CD8-positive, alpha-beta memory T cell (primary cell): ENCODE data around the gene MYO1C. TPM values are rescaled to one million over a fixed set of nuclear protein-coding genes. Genes with fewer than 3 reads are reported as not detected.
A peak's percentile ranks its signal among the peaks of the same experiment; 100 is the strongest.

ENCODE experiments used
- CTCF ChIA-PET: fragments of 350-600 bp; sonication (Branson Sonifier 250); formaldehyde crosslinking; loops from one replicate; lab custom pipeline; 2021; ENCODE audit warnings: antibody characterized with exemption; lab: Charles Lee
- POLR2A ChIA-PET: fragments of 350-600 bp; sonication (Branson Sonifier 250); formaldehyde crosslinking; loops from one replicate; lab custom pipeline; 2021; ENCODE audit warnings: antibody characterized with exemption; lab: Charles Lee
- DNase-seq, 5 donors: peaks; one replicate each; pipeline versions ENCODE4 v3.0.0 to v3.0.0-alpha.2; 2020 to 2022; ENCODE audit warnings: mixed read lengths in 1 of 5
- H3K27ac ChIP-seq: one replicate; pipeline ENCODE4 v1.7.0; 2013; ENCODE audit warnings: low read depth, mild to moderate bottlenecking, low read length, moderate library complexity
- H3K27me3 ChIP-seq: 2 replicates; pipeline ENCODE4 v1.7.0; 2013; ENCODE audit warnings: low read length, mild to moderate bottlenecking; ENCODE audit not compliant: insufficient read depth, poor library complexity, severe bottlenecking
- H3K36me3 ChIP-seq: 2 replicates; pipeline ENCODE4 v1.7.0; 2013; ENCODE audit warnings: mild to moderate bottlenecking, low read length, moderate library complexity; ENCODE audit not compliant: insufficient read depth
- H3K4me1 ChIP-seq: 2 replicates; pipeline ENCODE4 v1.7.0; 2013; ENCODE audit warnings: mild to moderate bottlenecking, low read length, moderate library complexity; ENCODE audit not compliant: insufficient read depth
- H3K4me3 ChIP-seq: 2 replicates; pipeline ENCODE4 v1.7.0; 2013; ENCODE audit warnings: mild to moderate bottlenecking, low read length
- H3K9me3 ChIP-seq: 2 replicates; pipeline ENCODE4 v1.7.0; 2013; ENCODE audit warnings: mild to moderate bottlenecking, low read length
- H3K27ac Mint-ChIP-seq, 8 donors: one replicate each; pipeline ENCODE4 v1.8.0; 2020 to 2021; ENCODE audit warnings: mixed read lengths in 8 of 8, mild to moderate bottlenecking in 6 of 8, inconsistent platforms in 3 of 8, moderate library complexity in 3 of 8
- H3K27me3 Mint-ChIP-seq, 2 donors: one replicate each; pipeline ENCODE4 v1.8.0; 2020 to 2021; ENCODE audit warnings: mixed read lengths in 2 of 2, mild to moderate bottlenecking in 1 of 2, moderate library complexity in 1 of 2
- H3K36me3 Mint-ChIP-seq, 3 donors: one replicate each; pipeline ENCODE4 v1.8.0; 2020 to 2021; ENCODE audit warnings: mixed read lengths in 3 of 3, inconsistent platforms in 1 of 3, mild to moderate bottlenecking in 1 of 3
- H3K4me1 Mint-ChIP-seq, 3 donors: one replicate each; pipeline ENCODE4 v1.8.0; 2020 to 2021; ENCODE audit warnings: mixed read lengths in 3 of 3, inconsistent platforms in 1 of 3, mild to moderate bottlenecking in 1 of 3
- H3K4me3 Mint-ChIP-seq, 7 donors: one replicate each; pipeline ENCODE4 v1.8.0; 2020 to 2021; ENCODE audit warnings: mixed read lengths in 7 of 7, mild to moderate bottlenecking in 6 of 7, moderate library complexity in 4 of 7, inconsistent platforms in 2 of 7
- H3K9me3 Mint-ChIP-seq, 5 donors: one replicate each; pipeline ENCODE4 v1.8.0; 2020 to 2022; ENCODE audit warnings: mixed read lengths in 5 of 5, mild to moderate bottlenecking in 3 of 5, moderate library complexity in 2 of 5, inconsistent platforms in 1 of 5
- polyA plus RNA-seq: library from polyadenylated mRNA; unstranded; fragments of 300-500 nt; fragmentation: Illumina TruSeq; gene quantifications from one replicate; pipeline ENCODE4 v1.2.3, GENCODE V29; 2021
- total RNA-seq, 2 experiments: library from RNA; stranded (reverse); gene quantifications; one replicate each; pipeline ENCODE4 v1.2.3, GENCODE V29; 2021

The MYO1C gene
- total and polyA plus RNA-seq, 3 experiments from 2014 or later, result 5.7 to 36.9 (median 36.6) TPM

GRCh38 chr17:1494736-1495253, 2.3 kb upstream of the MYO1C start:
- Mint-ChIP-seq H3K36me3 (peaks cover 0 to 42% (median 4%) of the 10 kb centered on the region in 3 donors), H3K9me3 (no peaks in the 10 kb centered on the region), H3K27ac (peak overlapping the region in 1 of 8 donors; percentile 58), H3K27me3 (no peaks in the 10 kb centered on the region), H3K4me3 (peak overlapping the region in 2 of 7 donors; percentile 40 to 83), H3K4me1 (peaks cover 8 to 23% (median 11%) of the 10 kb centered on the region in 3 donors)
- H3K9me3 ChIP-seq, result no peaks in the 10 kb centered on the region
- POLR2A ChIA-PET, result interaction anchor here (1.7 kb wide), 1 partner anchor 11 kb away, joined by 4 read pairs; no protein-coding TSS in a partner anchor
- no peak overlapping the region for H3K4me3 ChIP-seq
- H3K27ac ChIP-seq, result no peak overlapping the region
- no peaks in the 10 kb centered on the region for H3K27me3 ChIP-seq
- H3K4me1 ChIP-seq, result peaks cover 21% of the 10 kb centered on the region
- CTCF ChIA-PET, result interaction anchor here (1.4 kb wide), 1 partner anchor 20 kb away, joined by 3 read pairs; no protein-coding TSS in a partner anchor
- H3K36me3 ChIP-seq, result peaks cover 14% of the 10 kb centered on the region
- no peak for DNase-seq

GRCh38 chr17:1494203-1494602, 1.7 kb upstream of the MYO1C start:
- H3K9me3 ChIP-seq, result no peaks in the 10 kb centered on the region
- peaks cover 8 to 24% (median 11%) of the 10 kb centered on the region in 3 donors for H3K4me1 Mint-ChIP-seq
- ChIA-PET CTCF (interaction anchor here (1.4 kb wide), 1 partner anchor 21 kb away, joined by 3 read pairs; no protein-coding TSS in a partner anchor), POLR2A (interaction anchor here (1.7 kb wide), 1 partner anchor 11 kb away, joined by 4 read pairs; no protein-coding TSS in a partner anchor)
- H3K36me3 Mint-ChIP-seq, result peaks cover 0 to 38% (median 4%) of the 10 kb centered on the region in 3 donors
- no peaks in the 10 kb centered on the region for H3K27me3 Mint-ChIP-seq
- peaks cover 14% of the 10 kb centered on the region for H3K36me3 ChIP-seq
- no peaks in the 10 kb centered on the region for H3K9me3 Mint-ChIP-seq
- H3K4me3 ChIP-seq, result no peak overlapping the region
- no peaks in the 10 kb centered on the region for H3K27me3 ChIP-seq
- peaks cover 21% of the 10 kb centered on the region for H3K4me1 ChIP-seq
- no peak for DNase-seq
- no peak overlapping the region for H3K27ac ChIP-seq
- peak overlapping the region in 3 of 7 donors; percentile 14 to 83 (median 24) for H3K4me3 Mint-ChIP-seq
- H3K27ac Mint-ChIP-seq, result peak overlapping the region in 3 of 8 donors; percentile 52 to 61 (median 58)

DNA sequence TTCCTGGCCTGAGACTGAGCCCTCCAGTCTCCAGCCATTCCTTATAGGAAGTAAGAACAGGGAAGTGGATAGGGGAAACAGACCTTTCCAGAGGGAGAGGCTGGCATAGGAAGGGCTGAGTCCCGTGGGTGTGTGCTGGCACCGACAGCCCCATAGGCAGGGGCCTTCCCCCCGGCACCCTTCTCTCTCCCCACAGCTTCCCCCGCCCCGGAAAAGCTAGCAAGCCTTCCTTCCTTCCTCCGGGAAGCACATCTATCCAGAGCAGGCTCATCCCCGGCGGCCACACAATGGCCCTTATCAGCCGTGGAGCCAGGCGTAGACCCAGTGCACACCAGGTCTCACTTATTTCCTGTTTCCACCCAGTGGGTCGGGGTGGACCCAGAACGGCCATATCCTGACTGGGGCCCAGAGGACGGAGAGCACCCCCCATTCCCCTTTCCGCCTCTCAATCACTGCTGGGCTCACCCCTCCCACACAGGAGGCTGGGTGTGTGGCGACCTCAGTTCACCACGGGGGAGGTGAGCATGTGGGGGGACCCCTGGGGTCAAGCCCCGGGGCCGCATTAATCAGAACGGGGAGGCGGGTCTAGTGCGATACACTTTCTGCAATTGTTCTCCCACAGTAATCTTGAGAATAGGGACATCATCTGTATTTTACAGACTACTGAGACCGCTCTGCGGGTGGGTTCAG, 950 bp upstream of the MYO1C start:
- Mint-ChIP-seq H3K4me1 (peaks cover 10 to 32% (median 17%) of the 10 kb centered on the region in 3 donors), H3K4me3 (peak overlapping the region in 6 of 7 donors; percentile 5 to 83 (median 57)), H3K27me3 (no peaks in the 10 kb centered on the region), H3K9me3 (no peaks in the 10 kb centered on the region), H3K36me3 (peaks cover 0 to 33% (median 4%) of the 10 kb centered on the region in 3 donors), H3K27ac (peak overlapping the region in 5 of 8 donors; percentile 40 to 73 (median 58))
- CTCF ChIA-PET, result interaction anchor here (1.8 kb wide), 1 partner anchor 128 kb away, joined by 7 read pairs; no protein-coding TSS in a partner anchor
- H3K4me1 ChIP-seq, result peaks cover 28% of the 10 kb centered on the region
- no peak for DNase-seq
- peaks cover 14% of the 10 kb centered on the region for H3K36me3 ChIP-seq
- POLR2A ChIA-PET, result interaction anchor here (1.7 kb wide), 1 partner anchor 12 kb away, joined by 4 read pairs; no protein-coding TSS in a partner anchor
- no peaks in the 10 kb centered on the region for H3K9me3 ChIP-seq
- H3K27ac ChIP-seq, result no peak overlapping the region
- H3K27me3 ChIP-seq, result no peaks in the 10 kb centered on the region
- H3K4me3 ChIP-seq, result no peak overlapping the region

- ChIA-PET POLR2A (interaction anchor here (0.9 kb wide), 1 partner anchor 112 kb away, joined by 3 read pairs; no protein-coding TSS in a partner anchor), CTCF (interaction anchor here (0.7 to 1.8 kb wide), 2 partner anchors 24 to 126 kb away, joined by 4 to 7 read pairs; no protein-coding TSS in a partner anchor)
- no peaks in the 10 kb centered on the region for H3K9me3 Mint-ChIP-seq
- H3K4me1 ChIP-seq, result peaks cover 36% of the 10 kb centered on the region
- H3K4me3 ChIP-seq, result peak overlapping the region; percentile 56
- no peaks in the 10 kb centered on the region for H3K9me3 ChIP-seq
- H3K4me1 Mint-ChIP-seq, result peaks cover 18 to 43% (median 24%) of the 10 kb centered on the region in 3 donors
- peaks cover 0 to 21% (median 3%) of the 10 kb centered on the region in 3 donors for H3K36me3 Mint-ChIP-seq
- H3K27ac Mint-ChIP-seq, result peak overlapping the region in 7 of 8 donors; percentile 44 to 91 (median 74)
- H3K27me3 Mint-ChIP-seq, result peaks cover 0 to 1% of the 10 kb centered on the region in 2 donors
- peak overlapping the region; percentile 80 to 92 (median 84) for H3K4me3 Mint-ChIP-seq
- peak in 3 of 5 donors; percentile 31 to 52 (median 35) for DNase-seq
- peaks cover 9% of the 10 kb centered on the region for H3K36me3 ChIP-seq
- no peaks in the 10 kb centered on the region for H3K27me3 ChIP-seq
- H3K27ac ChIP-seq, result no peak overlapping the region
Observed at GRCh38 chr17:1491443-1492248, 840 bp downstream of the MYO1C start.

DNA sequence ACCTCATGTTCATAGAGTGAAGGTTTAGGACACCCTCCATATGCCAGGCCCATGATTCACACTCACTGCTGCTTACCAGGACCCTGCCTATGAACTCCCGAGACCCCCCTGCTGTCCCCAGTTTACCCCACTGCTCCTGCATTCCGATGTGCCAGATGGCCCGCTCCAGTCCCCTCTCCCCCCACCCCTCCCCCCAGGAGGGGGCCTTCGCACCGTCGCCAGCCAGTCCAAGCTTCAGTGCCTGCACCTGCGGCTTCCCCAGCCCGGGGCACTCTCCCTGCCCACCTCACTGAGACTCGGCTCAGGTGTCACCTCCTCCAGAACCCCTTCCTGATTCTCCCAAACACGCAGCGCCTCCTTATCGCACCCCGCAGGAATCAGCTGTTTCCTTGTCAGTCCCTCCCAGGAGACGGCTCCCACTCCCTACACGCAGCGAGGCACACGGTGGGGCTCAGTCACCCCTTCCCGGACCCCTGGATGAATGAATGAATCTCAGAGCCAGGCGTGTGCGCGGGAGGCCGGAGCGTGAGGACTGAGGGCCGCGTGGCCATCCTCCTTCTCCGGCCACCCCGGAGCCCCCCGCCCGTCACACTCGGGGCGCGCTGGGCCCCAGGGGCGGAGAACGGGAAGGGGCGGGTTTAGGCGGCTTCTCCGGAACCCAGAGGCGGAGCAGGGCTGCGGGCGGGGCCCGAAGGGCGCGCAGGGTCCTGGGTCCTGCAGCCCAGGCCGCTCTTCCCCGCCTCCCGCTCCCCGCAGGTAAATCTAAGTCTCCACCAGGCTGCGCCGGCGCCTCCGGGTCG, 1.6 kb downstream of the MYO1C start:
- H3K36me3 ChIP-seq, result peaks cover 2% of the 10 kb centered on the region
- DNase-seq, result peak; percentile 47 to 75 (median 51)
- H3K9me3 ChIP-seq, result no peaks in the 10 kb centered on the region
- H3K27ac ChIP-seq, result peak overlapping the region; percentile 24
- Mint-ChIP-seq H3K9me3 (no peaks in the 10 kb centered on the region), H3K27ac (peak overlapping the region; percentile 62 to 88 (median 80)), H3K27me3 (peaks cover 0 to 1% of the 10 kb centered on the region in 2 donors), H3K4me3 (peak overlapping the region; percentile 51 to 92 (median 77)), H3K36me3 (peaks cover 0 to 13% (median 3%) of the 10 kb centered on the region in 3 donors), H3K4me1 (peaks cover 18 to 44% (median 25%) of the 10 kb centered on the region in 3 donors)
- POLR2A ChIA-PET, result no interaction called here
- peak overlapping the region; percentile 56 for H3K4me3 ChIP-seq
- H3K27me3 ChIP-seq, result no peaks in the 10 kb centered on the region
- CTCF ChIA-PET, result interaction anchor here (1.4 kb wide), 1 partner anchor 24 kb away, joined by 4 read pairs; no protein-coding TSS in a partner anchor
- peaks cover 37% of the 10 kb centered on the region for H3K4me1 ChIP-seq

GRCh38 chr17:1488826-1489270, 3.6 kb downstream of the MYO1C start:
- DNase-seq, result no peak
- Histone ChIP-seq H3K4me1 (peaks cover 42% of the 10 kb centered on the region), H3K27ac (peak overlapping the region; percentile 47), H3K36me3 (no peaks in the 10 kb centered on the region), H3K9me3 (no peaks in the 10 kb centered on the region), H3K4me3 (no peak overlapping the region), H3K27me3 (no peaks in the 10 kb centered on the region)
- peaks cover 0 to 1% of the 10 kb centered on the region in 2 donors for H3K27me3 Mint-ChIP-seq
- H3K27ac Mint-ChIP-seq, result peak overlapping the region in 7 of 8 donors; percentile 26 to 88 (median 62)
- H3K36me3 Mint-ChIP-seq, result peaks cover 0 to 6% (median 0%) of the 10 kb centered on the region in 3 donors
- POLR2A ChIA-PET, result interaction anchor here (0.9 to 2.2 kb wide), 3 partner anchors 17 to 291 kb away, joined by 3 to 17 read pairs (median 3); partner anchors contain the start of gene INPP5K
- no peaks in the 10 kb centered on the region for H3K9me3 Mint-ChIP-seq
- H3K4me1 Mint-ChIP-seq, result peaks cover 21 to 56% (median 25%) of the 10 kb centered on the region in 3 donors
- CTCF ChIA-PET, result interaction anchor here (0.8 to 1.8 kb wide), 3 partner anchors 16 to 123 kb away, joined by 3 to 7 read pairs (median 3); no protein-coding TSS in a partner anchor
- H3K4me3 Mint-ChIP-seq, result peak overlapping the region; percentile 71 to 89 (median 82)
